GM23338 (cell line): ENCODE measurements around the gene NDST4. TPM values are rescaled to one million over a fixed set of nuclear protein-coding genes. Genes with fewer than 3 reads are reported as not detected.

Source experiments
- ATAC-seq: fragments of 200-7000 bp; cut with Tn5 transposase; 3 replicates; pipeline ENCODE4 v1.9.1; 2020
- DNase-seq: peaks from one replicate; pipeline ENCODE4 v3.0.0-alpha.2; 2015; ENCODE audit warnings: low spot score
- H2AFZ ChIP-seq: fragments of 200-600 bp; sonication (generic); 2 replicates; pipeline ENCODE4 v1.8.0; 2016; ENCODE audit warnings: antibody characterized with exemption, mild to moderate bottlenecking, moderate library complexity
- H3F3A ChIP-seq: fragments of 200-600 bp; sonication (generic); replicated peaks from 2 replicates; pipeline ENCODE4 v1.8.0; 2017; ENCODE audit warnings: antibody characterized with exemption, mixed run types, low read depth
- H3K27ac ChIP-seq: fragments of 200-600 bp; sonication (generic); 2 replicates; pipeline ENCODE4 v1.6.1; 2016; ENCODE audit warnings: low read depth
- H3K27me3 ChIP-seq: fragments of 200-600 bp; sonication (generic); 2 replicates; pipeline ENCODE4 v1.8.0; 2016; ENCODE audit warnings: mild to moderate bottlenecking, mixed run types, moderate library complexity; ENCODE audit not compliant: insufficient read depth
- H3K36me3 ChIP-seq: fragments of 200-600 bp; sonication (generic); 2 replicates; pipeline ENCODE4 v1.8.0; 2016; ENCODE audit warnings: mild to moderate bottlenecking; ENCODE audit not compliant: insufficient read depth
- H3K4me1 ChIP-seq: fragments of 200-600 bp; sonication (generic); 2 replicates; pipeline ENCODE4 v1.8.0; 2016; ENCODE audit warnings: mild to moderate bottlenecking, moderate library complexity; ENCODE audit not compliant: insufficient read depth
- H3K4me2 ChIP-seq: fragments of 200-600 bp; sonication (generic); 2 replicates; pipeline ENCODE4 v1.7.1; 2017; ENCODE audit warnings: mixed run types
- H3K4me3 ChIP-seq: fragments of 200-600 bp; sonication (generic); 2 replicates; pipeline ENCODE4 v1.6.1; 2016; ENCODE audit warnings: mixed run types
- H3K79me2 ChIP-seq: fragments of 200-600 bp; sonication (generic); replicated peaks from 2 replicates; pipeline ENCODE4 v1.8.0; 2017; ENCODE audit warnings: mild to moderate bottlenecking; ENCODE audit not compliant: insufficient read depth
- H3K9me2 ChIP-seq: fragments of 200-600 bp; sonication (generic); 2 replicates; pipeline ENCODE4 v1.8.0; 2017; ENCODE audit not compliant: insufficient read depth
- H4K20me1 ChIP-seq: fragments of 200-600 bp; sonication (generic); replicated peaks from 2 replicates; pipeline ENCODE4 v1.8.0; 2017; ENCODE audit warnings: mild to moderate bottlenecking; ENCODE audit not compliant: insufficient read depth
- H3K27ac Mint-ChIP-seq: 2 replicates; pipeline ENCODE4 v1.8.0; 2020; ENCODE audit warnings: inconsistent platforms, mild to moderate bottlenecking, moderate library complexity, mixed read lengths
- H3K27me3 Mint-ChIP-seq: 3 replicates; pipeline ENCODE4 v1.8.0; 2022; ENCODE audit warnings: low read depth, mild to moderate bottlenecking, moderate library complexity, mixed read lengths, inconsistent platforms; ENCODE audit not compliant: insufficient read depth, poor library complexity
- H3K36me3 Mint-ChIP-seq: 3 replicates; pipeline ENCODE4 v1.8.0; 2021; ENCODE audit warnings: low read depth, mild to moderate bottlenecking, inconsistent platforms, moderate library complexity, mixed read lengths
- H3K4me1 Mint-ChIP-seq: 3 replicates; pipeline ENCODE4 v1.8.0; 2020; ENCODE audit warnings: mild to moderate bottlenecking, inconsistent platforms, mixed read lengths
- H3K4me3 Mint-ChIP-seq: 3 replicates; pipeline ENCODE4 v1.8.0; 2021; ENCODE audit warnings: moderate library complexity, mild to moderate bottlenecking, inconsistent platforms, mixed read lengths
- H3K9me3 Mint-ChIP-seq: 3 replicates; pipeline ENCODE4 v1.8.0; 2020; ENCODE audit warnings: moderate library complexity, mild to moderate bottlenecking, inconsistent platforms, mixed read lengths
- EZH2 ChIP-seq: fragments of 200-600 bp; sonication (generic); IDR thresholded peaks from one replicate; pipeline ENCODE4 v1.8.0; 2017; ENCODE audit warnings: antibody characterized with exemption, mild to moderate bottlenecking, low read depth; ENCODE audit not compliant: unreplicated experiment
- EZH2phosphoT487 ChIP-seq: fragments of 200-600 bp; sonication (generic); IDR thresholded peaks from one replicate; pipeline ENCODE4 v1.8.1; 2018; ENCODE audit warnings: antibody characterized with exemption; ENCODE audit not compliant: unreplicated experiment
- NANOG ChIP-seq: IDR thresholded peaks from 2 replicates; pipeline ENCODE4 v1.6.1; 2016; ENCODE audit warnings: antibody characterized with exemption, borderline replicate concordance
- POLR2AphosphoS5 ChIP-seq: IDR thresholded peaks from 2 replicates; pipeline ENCODE4 v1.6.1; 2016; ENCODE audit warnings: antibody characterized with exemption, low read depth
- STAT1 ChIP-seq: IDR thresholded peaks from one replicate; pipeline ENCODE4 v1.6.1; 2016; ENCODE audit warnings: antibody characterized with exemption; ENCODE audit not compliant: unreplicated experiment
- ZNF114 ChIP-seq: fragments of 250-450 bp; sonication (Bioruptor Pico); IDR thresholded peaks from 2 replicates; pipeline ENCODE4 v1.5.0; 2020; ENCODE audit warnings: mild to moderate bottlenecking, moderate library complexity
- ZNF462 ChIP-seq: fragments of 250-450 bp; sonication (Bioruptor Pico); IDR thresholded peaks from 2 replicates; pipeline ENCODE4 v1.5.0; 2020; ENCODE audit warnings: mild to moderate bottlenecking, moderate library complexity
- polyA plus RNA-seq: library from polyadenylated mRNA; unstranded; fragments of >200 nt; fragmentation: Nextera tagmentation; extraction: Ambion mirVana; gene quantifications from 2 replicates; pipeline ENCODE4 v1.2.1, GENCODE V29; 2016
- total RNA-seq: library from RNA; depleted of rRNA; stranded (reverse); fragments of >200 nt; shearing (Covaris generic); gene quantifications from 2 replicates; pipeline ENCODE4 v1.2.3, GENCODE V29; 2014
- TF ChIP-seq, protein P1 (sequence below): IDR thresholded peaks from one replicate; pipeline ENCODE4 v1.6.1; 2018; ENCODE audit warnings: antibody characterized with exemption; ENCODE audit not compliant: unreplicated experiment
- TF ChIP-seq, protein P2 (sequence below): IDR thresholded peaks from 2 replicates; pipeline ENCODE4 v1.6.1; 2016; ENCODE audit warnings: antibody characterized with exemption

Gene NDST4
- total and polyA plus RNA-seq, 2 experiments from 2014 or later, result not detected

DNA sequence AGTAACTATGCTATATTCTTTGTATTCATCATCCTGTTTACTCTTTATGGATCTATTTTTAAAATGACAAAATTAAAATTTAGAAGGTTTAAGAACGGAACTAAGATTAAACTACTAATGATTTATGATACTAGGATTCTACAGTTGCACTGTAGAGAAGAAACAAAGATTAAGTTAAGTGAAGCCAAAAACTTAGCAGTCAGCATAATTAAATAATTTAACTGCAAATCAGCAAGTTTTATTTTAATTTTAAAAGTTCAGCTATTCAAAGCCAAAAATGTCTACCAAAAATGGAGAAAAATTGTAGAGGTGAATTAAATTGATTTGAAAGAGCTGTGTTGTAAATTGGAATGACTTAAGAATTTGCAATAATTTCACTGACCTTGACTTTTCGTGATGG lies 30.8 kb downstream of the NDST4 start (continued):
- TF ChIP-seq ZNF462 (CRISPR knock-in tag) (no peak), EZH2phosphoT487 (no peak)

DNA sequence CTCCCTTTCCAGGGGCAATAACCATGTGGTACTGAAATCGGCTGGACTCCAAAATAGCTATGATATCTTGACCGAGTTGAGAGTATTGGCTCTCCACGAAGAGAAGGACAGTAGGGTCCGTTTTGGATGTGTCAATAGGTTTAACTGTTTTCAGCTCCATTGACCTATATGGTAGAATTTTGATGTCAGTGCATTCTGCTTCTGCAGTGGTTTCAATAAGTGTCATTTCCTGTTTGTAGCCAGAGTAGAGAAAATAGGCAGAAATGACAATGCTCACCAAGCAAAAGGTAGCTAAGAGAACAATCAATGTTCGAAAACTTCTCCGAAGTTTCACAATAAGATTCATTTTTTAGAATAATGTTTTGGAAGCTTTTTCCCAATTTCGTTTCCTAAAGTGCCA lies 36.7 kb downstream of the NDST4 start:
- Histone ChIP-seq H3K36me3 (no peaks in the 10 kb centered on the region), H3K79me2 (no peaks in the 10 kb centered on the region), H3K27ac (no peak overlapping the region), H3F3A (no peaks in the 10 kb centered on the region), H4K20me1 (no peaks in the 10 kb centered on the region), H3K4me3 (no peak overlapping the region), H3K4me2 (no peak overlapping the region), H3K4me1 (no peaks in the 10 kb centered on the region), H3K9me2 (no peaks in the 10 kb centered on the region), H3K27me3 (no peaks in the 10 kb centered on the region), H2AFZ (peak overlapping the region; percentile 35; the same call in 1 of the 2 replicates)
- Mint-ChIP-seq H3K4me1 (no peaks in the 10 kb centered on the region), H3K27ac (no peak overlapping the region), H3K36me3 (no peaks in the 10 kb centered on the region), H3K9me3 (no peaks in the 10 kb centered on the region), H3K27me3 (no peaks in the 10 kb centered on the region), H3K4me3 (no peak overlapping the region)
- no peak for ATAC-seq
- no peak for DNase-seq
- TF ChIP-seq, protein P1, sequence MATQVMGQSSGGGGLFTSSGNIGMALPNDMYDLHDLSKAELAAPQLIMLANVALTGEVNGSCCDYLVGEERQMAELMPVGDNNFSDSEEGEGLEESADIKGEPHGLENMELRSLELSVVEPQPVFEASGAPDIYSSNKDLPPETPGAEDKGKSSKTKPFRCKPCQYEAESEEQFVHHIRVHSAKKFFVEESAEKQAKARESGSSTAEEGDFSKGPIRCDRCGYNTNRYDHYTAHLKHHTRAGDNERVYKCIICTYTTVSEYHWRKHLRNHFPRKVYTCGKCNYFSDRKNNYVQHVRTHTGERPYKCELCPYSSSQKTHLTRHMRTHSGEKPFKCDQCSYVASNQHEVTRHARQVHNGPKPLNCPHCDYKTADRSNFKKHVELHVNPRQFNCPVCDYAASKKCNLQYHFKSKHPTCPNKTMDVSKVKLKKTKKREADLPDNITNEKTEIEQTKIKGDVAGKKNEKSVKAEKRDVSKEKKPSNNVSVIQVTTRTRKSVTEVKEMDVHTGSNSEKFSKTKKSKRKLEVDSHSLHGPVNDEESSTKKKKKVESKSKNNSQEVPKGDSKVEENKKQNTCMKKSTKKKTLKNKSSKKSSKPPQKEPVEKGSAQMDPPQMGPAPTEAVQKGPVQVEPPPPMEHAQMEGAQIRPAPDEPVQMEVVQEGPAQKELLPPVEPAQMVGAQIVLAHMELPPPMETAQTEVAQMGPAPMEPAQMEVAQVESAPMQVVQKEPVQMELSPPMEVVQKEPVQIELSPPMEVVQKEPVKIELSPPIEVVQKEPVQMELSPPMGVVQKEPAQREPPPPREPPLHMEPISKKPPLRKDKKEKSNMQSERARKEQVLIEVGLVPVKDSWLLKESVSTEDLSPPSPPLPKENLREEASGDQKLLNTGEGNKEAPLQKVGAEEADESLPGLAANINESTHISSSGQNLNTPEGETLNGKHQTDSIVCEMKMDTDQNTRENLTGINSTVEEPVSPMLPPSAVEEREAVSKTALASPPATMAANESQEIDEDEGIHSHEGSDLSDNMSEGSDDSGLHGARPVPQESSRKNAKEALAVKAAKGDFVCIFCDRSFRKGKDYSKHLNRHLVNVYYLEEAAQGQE, result no peak
- TF ChIP-seq, protein P2, sequence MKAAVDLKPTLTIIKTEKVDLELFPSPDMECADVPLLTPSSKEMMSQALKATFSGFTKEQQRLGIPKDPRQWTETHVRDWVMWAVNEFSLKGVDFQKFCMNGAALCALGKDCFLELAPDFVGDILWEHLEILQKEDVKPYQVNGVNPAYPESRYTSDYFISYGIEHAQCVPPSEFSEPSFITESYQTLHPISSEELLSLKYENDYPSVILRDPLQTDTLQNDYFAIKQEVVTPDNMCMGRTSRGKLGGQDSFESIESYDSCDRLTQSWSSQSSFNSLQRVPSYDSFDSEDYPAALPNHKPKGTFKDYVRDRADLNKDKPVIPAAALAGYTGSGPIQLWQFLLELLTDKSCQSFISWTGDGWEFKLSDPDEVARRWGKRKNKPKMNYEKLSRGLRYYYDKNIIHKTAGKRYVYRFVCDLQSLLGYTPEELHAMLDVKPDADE, result no peak
- TF ChIP-seq NANOG (no peak), EZH2 (no peak), POLR2AphosphoS5 (no peak), STAT1 (no peak), ZNF114 (no peak)
